ENCODE data around the gene SHTN1.

DNA sequence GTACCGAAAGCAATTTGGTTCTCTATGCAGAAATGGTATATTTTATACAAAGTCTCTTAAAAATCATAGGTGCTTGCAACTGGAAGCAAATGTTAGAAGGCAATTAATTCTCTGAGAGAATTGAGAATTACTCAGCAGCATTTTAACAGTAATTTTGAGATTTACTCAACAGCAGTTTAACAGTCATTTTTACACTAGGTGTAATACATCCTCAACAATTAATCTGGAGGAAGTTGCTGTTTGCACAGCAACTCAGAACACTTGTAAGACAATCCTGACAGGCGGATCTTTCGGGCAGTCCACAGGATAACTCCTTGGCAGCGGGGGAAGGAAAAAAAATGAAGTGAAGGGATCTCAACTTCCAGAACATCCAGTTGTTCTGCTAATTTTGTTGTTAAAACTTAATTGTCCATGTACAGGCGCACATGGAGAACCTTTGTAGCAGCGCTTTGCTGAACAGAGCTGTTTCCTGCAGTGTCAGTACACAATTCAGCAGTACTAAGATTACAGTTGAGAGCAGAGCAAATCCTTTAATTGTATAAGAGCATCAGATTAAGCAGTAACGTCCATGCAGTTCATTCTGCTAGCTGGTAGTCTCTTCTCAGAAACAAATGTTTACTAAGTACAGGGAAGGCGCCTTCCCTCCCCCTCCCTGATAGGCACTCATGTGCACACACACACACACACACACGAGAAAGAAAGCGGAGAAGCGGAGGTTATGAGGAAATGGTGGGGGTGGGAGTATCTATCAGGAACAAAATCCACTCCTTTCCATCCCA, 111.9 kb downstream of the SHTN1 start:
- TF ChIP-seq, protein P1, sequence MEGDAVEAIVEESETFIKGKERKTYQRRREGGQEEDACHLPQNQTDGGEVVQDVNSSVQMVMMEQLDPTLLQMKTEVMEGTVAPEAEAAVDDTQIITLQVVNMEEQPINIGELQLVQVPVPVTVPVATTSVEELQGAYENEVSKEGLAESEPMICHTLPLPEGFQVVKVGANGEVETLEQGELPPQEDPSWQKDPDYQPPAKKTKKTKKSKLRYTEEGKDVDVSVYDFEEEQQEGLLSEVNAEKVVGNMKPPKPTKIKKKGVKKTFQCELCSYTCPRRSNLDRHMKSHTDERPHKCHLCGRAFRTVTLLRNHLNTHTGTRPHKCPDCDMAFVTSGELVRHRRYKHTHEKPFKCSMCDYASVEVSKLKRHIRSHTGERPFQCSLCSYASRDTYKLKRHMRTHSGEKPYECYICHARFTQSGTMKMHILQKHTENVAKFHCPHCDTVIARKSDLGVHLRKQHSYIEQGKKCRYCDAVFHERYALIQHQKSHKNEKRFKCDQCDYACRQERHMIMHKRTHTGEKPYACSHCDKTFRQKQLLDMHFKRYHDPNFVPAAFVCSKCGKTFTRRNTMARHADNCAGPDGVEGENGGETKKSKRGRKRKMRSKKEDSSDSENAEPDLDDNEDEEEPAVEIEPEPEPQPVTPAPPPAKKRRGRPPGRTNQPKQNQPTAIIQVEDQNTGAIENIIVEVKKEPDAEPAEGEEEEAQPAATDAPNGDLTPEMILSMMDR (IDR thresholded peaks at IDR 0.05) = no peak
- TF ChIP-seq POLR2AphosphoS5 (IDR thresholded peaks at IDR 0.05) = no peak
